ENCODE results near the gene ULK2.

Gene ULK2

GRCh38 chr17:19744922-19745757 lies 122.6 kb downstream of the ULK2 start:
- DNase-seq: no peak

- DNase-seq: no peak
Observed at GRCh38 chr17:19744492-19744891, 123.2 kb downstream of the ULK2 start.

- DNase-seq: no peak
Observed at GRCh38 chr17:19743101-19744100, 124.3 kb downstream of the ULK2 start.

- DNase-seq: no peak
Observed at GRCh38 chr17:19742495-19742894, 125.2 kb downstream of the ULK2 start.

GRCh38 chr17:19741832-19742457 lies 125.8 kb downstream of the ULK2 start:
- DNase-seq: no peak

GRCh38 chr17:19740933-19741332 lies 126.8 kb downstream of the ULK2 start:
- no peak for DNase-seq

DNA sequence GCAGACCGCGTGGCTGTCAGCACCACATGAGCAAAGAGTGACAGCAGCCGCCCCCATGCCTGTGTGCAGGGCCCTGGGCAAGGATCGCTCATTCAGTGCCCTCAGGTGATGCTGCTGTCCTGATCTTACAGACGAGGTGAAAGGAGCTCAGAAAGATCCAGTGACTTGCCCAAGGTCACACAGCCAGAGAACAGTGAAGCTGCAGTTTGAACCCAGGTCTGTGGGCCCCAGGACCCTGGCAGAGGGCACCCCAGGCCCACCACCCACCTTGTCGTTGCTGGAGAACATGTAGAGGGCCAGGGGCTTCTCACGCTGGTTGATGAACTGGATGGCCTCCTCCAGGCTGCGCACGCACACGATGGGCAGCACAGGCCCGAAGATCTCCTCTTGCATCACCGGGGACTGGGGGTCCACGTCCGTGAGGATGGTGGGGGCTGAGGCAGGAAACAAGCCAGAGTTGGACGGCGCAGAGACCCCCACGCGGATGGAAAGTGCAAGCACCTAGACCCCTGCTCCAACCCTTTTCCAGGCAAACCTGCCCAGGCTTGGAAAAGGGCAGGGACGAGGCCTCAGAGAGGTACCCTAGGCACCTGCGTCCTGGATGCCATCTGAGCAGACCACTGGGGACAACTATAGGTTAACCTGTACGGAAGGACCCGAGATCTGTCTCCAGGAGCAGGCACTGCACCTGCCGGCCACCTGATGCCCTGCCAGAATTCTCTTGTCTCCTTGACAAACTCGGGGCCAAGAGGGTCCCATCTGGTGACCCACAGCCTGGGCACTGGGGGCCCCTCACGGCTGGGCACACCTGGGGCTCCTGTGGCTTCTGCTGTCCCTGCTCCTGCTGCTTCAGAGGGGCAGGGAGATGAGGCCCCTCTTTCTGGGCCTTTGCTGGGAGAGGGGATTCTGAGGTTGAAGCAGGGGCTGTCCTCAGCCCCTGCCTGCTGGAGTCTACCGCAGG lies 128.2 kb downstream of the ULK2 start:
- DNase-seq: no peak

- no peak for DNase-seq
Observed at GRCh38 chr17:19738757-19739156, 129.0 kb downstream of the ULK2 start.

- no peak for DNase-seq
Observed at GRCh38 chr17:19738073-19738449, 129.7 kb downstream of the ULK2 start.

- DNase-seq: no peak
Observed at GRCh38 chr17:19737305-19738072, 130.2 kb downstream of the ULK2 start.

- no peak for DNase-seq
Observed at GRCh38 chr17:19736071-19736470, 131.7 kb downstream of the ULK2 start.

GRCh38 chr17:19733953-19734526 lies 133.7 kb downstream of the ULK2 start:
- DNase-seq: no peak

GRCh38 chr17:19731626-19732025 lies 136.1 kb downstream of the ULK2 start:
- no peak for DNase-seq

DNA sequence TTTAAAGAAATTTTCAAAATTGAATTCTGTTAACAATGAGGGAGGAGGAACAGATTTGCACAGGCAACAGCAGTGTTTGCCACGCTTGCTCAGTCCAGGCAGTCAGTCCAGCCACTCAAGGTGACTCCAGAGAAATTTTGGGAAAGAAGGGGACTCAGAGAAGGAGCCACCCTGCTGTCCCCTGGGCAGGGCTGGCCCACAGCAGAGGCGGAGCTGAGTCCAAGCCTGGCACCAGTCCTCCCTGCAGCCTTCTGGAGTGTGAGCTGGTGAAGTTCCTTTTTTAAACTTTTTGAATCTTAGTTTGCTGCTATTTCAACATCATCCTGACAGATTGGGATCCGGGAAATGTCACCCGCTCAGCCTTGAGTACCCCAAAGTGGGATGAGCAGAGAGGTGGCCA lies 136.9 kb downstream of the ULK2 start:
- DNase-seq: no peak

DNA sequence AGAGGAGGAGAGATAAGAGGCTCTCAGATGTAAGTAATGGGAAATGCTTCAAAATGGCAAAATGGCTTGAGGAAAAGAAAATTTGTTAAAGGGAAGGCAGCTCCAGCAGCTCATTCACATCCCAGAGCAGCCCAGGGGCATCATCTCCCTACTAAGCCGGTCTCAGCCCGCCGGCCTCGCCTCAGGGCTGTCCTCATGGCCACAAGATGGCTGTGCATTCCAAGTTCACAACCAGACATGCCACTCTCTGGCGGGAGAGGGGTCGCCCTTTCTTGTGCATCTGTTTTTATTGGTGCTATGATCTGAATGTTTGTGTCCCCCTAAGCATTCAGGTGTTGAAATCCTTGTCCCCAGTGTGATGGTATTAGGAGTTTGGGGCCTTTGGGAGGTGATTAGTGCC lies 137.8 kb downstream of the ULK2 start:
- DNase-seq: no peak

DNA sequence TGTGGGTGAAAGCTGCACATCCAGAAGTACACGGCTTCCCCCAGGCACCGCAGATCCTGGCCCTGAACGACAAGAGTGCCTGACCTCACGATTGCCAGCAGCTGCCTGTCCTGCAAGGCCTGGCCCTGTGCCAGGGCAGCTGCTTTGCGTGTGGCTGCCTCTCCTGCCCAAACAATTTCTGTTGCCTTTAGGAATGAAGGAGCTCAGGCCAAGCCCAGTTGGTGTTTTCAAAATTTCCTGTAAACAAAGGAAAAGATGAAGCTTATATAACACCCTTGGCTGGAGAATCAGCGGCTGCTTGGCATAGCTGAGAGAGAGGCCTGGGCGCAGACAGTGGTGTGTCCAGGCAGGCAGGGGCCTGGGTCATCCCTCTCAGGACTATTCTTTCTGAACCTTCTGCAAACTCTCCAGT lies 139.6 kb downstream of the ULK2 start:
- no peak for DNase-seq

DNA sequence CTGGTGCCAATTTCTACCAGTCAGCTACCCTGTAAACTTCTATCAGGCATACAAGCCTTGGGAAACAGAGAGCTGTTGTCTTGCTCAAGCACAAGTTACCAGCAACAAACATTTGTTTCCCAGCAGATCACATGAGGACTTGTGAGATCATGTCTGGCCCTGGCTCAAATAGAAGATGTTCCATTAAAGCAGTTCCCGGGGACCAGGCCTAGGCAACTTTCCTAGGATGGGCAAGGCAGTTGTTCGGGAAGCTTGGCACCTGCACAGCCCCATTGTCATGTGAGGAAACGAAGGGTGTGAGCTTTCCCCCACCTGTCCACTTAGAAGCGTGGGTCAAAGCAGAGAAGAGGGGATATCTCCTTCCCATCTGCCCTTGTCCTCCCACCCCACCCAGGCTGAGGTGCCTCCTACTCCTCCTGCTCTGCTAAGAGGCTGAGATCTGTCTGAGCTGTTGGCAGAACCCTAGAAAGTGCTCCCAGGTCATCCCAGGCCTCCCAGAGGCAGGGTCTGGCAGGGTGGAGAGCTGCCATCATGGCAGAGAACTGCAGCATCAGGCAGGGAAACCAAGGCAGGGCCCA lies 140.1 kb downstream of the ULK2 start:
- DNase-seq: no peak

DNA sequence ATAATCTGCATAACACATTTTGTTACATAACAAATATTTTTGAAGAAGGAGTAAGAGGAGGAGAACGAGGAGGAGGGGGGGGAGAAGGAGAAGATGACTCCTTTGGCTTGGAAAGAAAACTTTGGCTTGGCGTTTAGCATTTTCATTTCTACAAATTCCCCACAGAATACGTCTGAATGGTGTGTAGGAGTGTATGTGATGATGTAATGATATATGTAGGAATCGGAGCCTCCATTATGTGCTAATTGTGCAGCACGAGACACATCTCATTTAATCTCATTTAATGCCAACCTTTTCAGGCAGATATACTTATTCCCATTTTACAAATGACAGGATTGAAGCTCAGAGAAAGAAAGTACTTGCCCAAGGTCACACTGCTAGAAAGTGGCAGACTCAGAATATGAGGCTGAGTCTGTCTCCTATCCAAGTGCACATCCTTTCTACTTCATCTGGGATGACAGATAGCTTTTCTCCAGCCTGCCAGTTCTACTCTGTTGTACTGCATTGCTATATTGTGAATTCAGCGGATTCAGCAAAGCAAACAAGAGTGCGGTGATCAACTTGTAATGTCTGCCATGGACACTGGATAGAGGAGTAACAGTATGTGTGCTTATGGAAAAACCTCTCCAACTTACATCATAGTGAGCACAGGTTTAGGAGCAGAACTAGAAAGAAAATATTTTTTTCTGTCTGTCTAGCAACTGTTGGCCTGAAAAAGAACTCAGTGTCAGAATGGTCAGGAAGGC lies 140.9 kb downstream of the ULK2 start:
- no peak for DNase-seq

- DNase-seq: no peak
Observed at GRCh38 chr17:19725486-19725885, 142.2 kb downstream of the ULK2 start.

All from GF-D8 (cell line).